Thoracic aorta (tissue), 2 donors: Measurements from ENCODE around the gene ILKAP. TPM values are rescaled to one million over a fixed set of nuclear protein-coding genes. Genes with fewer than 3 reads are reported as not detected.

Source experiments
- ATAC-seq: fragments of 150-250 bp; one replicate; pipeline ENCODE4 v1.8.0; 2017; ENCODE audit warnings: low read depth; ENCODE audit not compliant: insufficient number of reproducible peaks, low FRiP score
- DNase-seq: peaks from one replicate; pipeline ENCODE4 v3.0.0-alpha.2; 2020; ENCODE audit warnings: low spot score
- H3K27ac ChIP-seq, 2 donors: fragments of 200-600 bp; sonication (generic); 1 replicate in 1 of 2; 2 replicates in 1 of 2; pipeline ENCODE4 v1.5.1; 2016; ENCODE audit warnings: mild to moderate bottlenecking in 2 of 2, moderate library complexity in 2 of 2
- H3K27me3 ChIP-seq: fragments of 200-600 bp; sonication (generic); replicated peaks from 2 replicates; pipeline ENCODE4 v1.6.0; 2016; ENCODE audit warnings: mild to moderate bottlenecking; ENCODE audit not compliant: insufficient read depth
- H3K36me3 ChIP-seq: fragments of 200-600 bp; sonication (generic); one replicate; pipeline ENCODE4 v1.5.1; 2016
- H3K4me1 ChIP-seq, 2 donors: fragments of 200-600 bp; sonication (generic); 1 replicate in 1 of 2; 2 replicates in 1 of 2; pipeline versions ENCODE4 v1.5.1 to v1.6.0; 2016; ENCODE audit warnings: low read depth in 2 of 2, mild to moderate bottlenecking in 1 of 2; ENCODE audit not compliant: control insufficient read depth in 1 of 2
- H3K4me3 ChIP-seq: fragments of 200-600 bp; sonication (generic); 2 replicates; pipeline ENCODE4 v1.5.1; 2016; ENCODE audit warnings: mild to moderate bottlenecking
- H3K9me3 ChIP-seq: fragments of 200-600 bp; sonication (generic); 2 replicates; pipeline ENCODE4 v1.5.1; 2016
- CTCF ChIP-seq: fragments of 200-600 bp; sonication (generic); IDR thresholded peaks from one replicate; pipeline ENCODE4 v1.5.1; 2019; ENCODE audit warnings: antibody characterized with exemption
- total RNA-seq, 2 donors: library from RNA; depleted of rRNA; stranded (reverse); fragments of >200 nt; gene quantifications; one replicate each; pipeline versions ENCODE4 v1.1.0 to v1.2.3, GENCODE V29; 2016

Gene ILKAP
- total RNA-seq, 2 donors from 2014 or later, result 28.6 to 58.0 TPM

- Histone ChIP-seq H3K27ac (no peak overlapping the region), H3K4me1 (peaks cover under 1 to 7% of the 10 kb centered on the region in 2 donors), H3K27me3 (no peaks in the 10 kb centered on the region), H3K9me3 (no peaks in the 10 kb centered on the region), H3K36me3 (peaks cover 39% of the 10 kb centered on the region), H3K4me3 (no peak overlapping the region)
- no peak for TF ChIP-seq CTCF
- DNase-seq (no peak), ATAC-seq (no peak)
These were observed 44.5 kb upstream of the ILKAP start for GRCh38 chr2:238247841-238248453.

- peaks cover 4 to 14% of the 10 kb centered on the region in 2 donors for H3K4me1 ChIP-seq
- ATAC-seq (no peak), DNase-seq (no peak)
- no peak overlapping the region for H3K4me3 ChIP-seq
- no peak for TF ChIP-seq CTCF
- no peaks in the 10 kb centered on the region for H3K27me3 ChIP-seq
- peaks cover 33% of the 10 kb centered on the region for H3K36me3 ChIP-seq
- H3K9me3 ChIP-seq, result no peaks in the 10 kb centered on the region
- no peak overlapping the region for H3K27ac ChIP-seq
These were observed 43.7 kb upstream of the ILKAP start for GRCh38 chr2:238247002-238247822.

GRCh38 chr2:238244151-238244550 is 40.7 kb upstream of the ILKAP start:
- Histone ChIP-seq H3K27ac (no peak overlapping the region), H3K4me3 (no peak overlapping the region), H3K9me3 (no peaks in the 10 kb centered on the region), H3K27me3 (no peaks in the 10 kb centered on the region), H3K4me1 (peaks cover 6 to 26% of the 10 kb centered on the region in 2 donors), H3K36me3 (peaks cover 15% of the 10 kb centered on the region)
- no peak for TF ChIP-seq CTCF
- no peak for ATAC-seq
- DNase-seq, result no peak

GRCh38 chr2:238243496-238244076 is 40.1 kb upstream of the ILKAP start:
- TF ChIP-seq CTCF, result no peak
- peaks cover 6 to 30% of the 10 kb centered on the region in 2 donors for H3K4me1 ChIP-seq
- H3K9me3 ChIP-seq, result no peaks in the 10 kb centered on the region
- H3K36me3 ChIP-seq, result peaks cover 15% of the 10 kb centered on the region
- H3K27me3 ChIP-seq, result no peaks in the 10 kb centered on the region
- no peak for DNase-seq
- ATAC-seq, result no peak
- peak overlapping the region; percentile 70 to 77 for H3K27ac ChIP-seq
- H3K4me3 ChIP-seq, result no peak overlapping the region
